ENCODE results near the gene GRM7. TPM values are rescaled to one million over a fixed set of nuclear protein-coding genes. Genes with fewer than 3 reads are reported as not detected.

The GRM7 gene
- total RNA-seq, 6 donors from 2014 or later, result 0.46 to 8.6 TPM; not detected in 4

DNA sequence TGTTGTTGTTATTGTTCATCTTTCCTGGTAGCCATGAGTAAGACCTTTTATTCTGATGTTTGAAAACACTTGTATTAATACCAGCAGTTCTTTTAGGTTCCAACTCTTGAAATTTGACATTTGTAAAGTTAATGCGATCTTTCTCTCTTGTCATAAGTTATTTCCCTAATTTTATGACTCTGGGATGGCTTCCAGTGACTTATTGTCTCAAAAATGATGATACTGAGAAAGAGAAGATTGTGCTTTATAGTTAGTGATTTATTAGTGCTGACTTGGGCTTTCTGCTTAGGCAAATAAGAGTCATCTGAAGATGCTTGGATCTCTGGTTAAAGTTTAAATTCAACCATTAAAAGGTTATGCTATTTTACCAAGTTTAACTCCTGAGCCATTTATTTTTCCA is 715.2 kb downstream of the GRM7 start:
- TF ChIP-seq POLR2A (IDR thresholded peaks at IDR 0.05) (no peak), POLR2AphosphoS5 (IDR thresholded peaks at IDR 0.05) (no peak), EP300 (IDR thresholded peaks at IDR 0.05) (no peak)
- TF ChIP-seq, protein P1, sequence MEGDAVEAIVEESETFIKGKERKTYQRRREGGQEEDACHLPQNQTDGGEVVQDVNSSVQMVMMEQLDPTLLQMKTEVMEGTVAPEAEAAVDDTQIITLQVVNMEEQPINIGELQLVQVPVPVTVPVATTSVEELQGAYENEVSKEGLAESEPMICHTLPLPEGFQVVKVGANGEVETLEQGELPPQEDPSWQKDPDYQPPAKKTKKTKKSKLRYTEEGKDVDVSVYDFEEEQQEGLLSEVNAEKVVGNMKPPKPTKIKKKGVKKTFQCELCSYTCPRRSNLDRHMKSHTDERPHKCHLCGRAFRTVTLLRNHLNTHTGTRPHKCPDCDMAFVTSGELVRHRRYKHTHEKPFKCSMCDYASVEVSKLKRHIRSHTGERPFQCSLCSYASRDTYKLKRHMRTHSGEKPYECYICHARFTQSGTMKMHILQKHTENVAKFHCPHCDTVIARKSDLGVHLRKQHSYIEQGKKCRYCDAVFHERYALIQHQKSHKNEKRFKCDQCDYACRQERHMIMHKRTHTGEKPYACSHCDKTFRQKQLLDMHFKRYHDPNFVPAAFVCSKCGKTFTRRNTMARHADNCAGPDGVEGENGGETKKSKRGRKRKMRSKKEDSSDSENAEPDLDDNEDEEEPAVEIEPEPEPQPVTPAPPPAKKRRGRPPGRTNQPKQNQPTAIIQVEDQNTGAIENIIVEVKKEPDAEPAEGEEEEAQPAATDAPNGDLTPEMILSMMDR (IDR thresholded peaks at IDR 0.05), result no peak
- Histone ChIP-seq H3K27me3 (no peaks in the 10 kb centered on the region), H3K36me3 (no peaks in the 10 kb centered on the region), H3K9me3 (peaks cover 0 to under 1% (median 0%) of the 10 kb centered on the region in 4 donors), H3K27ac (no peak overlapping the region), H3K4me3 (no peak overlapping the region), H3K4me1 (no peaks in the 10 kb centered on the region)
- WGBS, 2 donors, result 76 to 86% methylated on average over 1 of the region's 1 CpG
- DNase-seq (no peak), ATAC-seq (ENCODE audit: low FRiP score in 2 of 2) (no peak)

DNA sequence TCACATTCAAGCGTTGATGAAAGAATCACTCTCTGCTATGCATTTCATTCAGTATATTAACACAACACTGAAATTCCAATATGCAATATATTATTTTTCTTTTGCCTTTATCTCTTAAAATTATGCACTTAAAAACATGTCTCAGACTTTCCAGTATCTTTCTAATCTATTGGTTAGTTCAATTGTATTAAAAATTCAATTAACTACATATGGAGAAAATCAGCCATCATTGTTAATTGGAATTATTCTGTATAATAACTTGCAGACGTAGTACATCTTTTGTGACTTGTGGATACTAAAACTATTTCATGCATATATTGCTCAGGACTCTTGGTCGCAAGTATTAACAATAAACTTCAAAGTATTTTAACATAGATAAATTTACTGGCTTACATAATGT is 715.6 kb downstream of the GRM7 start:
- Histone ChIP-seq H3K27me3 (no peaks in the 10 kb centered on the region), H3K4me3 (no peak overlapping the region), H3K4me1 (no peaks in the 10 kb centered on the region), H3K27ac (no peak overlapping the region), H3K9me3 (no peaks in the 10 kb centered on the region), H3K36me3 (no peaks in the 10 kb centered on the region)
- WGBS, 2 donors, result 93 to 98% methylated on average over 3 of the region's 3 CpGs
- TF ChIP-seq, protein P1 (IDR thresholded peaks at IDR 0.05), result no peak
- TF ChIP-seq POLR2A (IDR thresholded peaks at IDR 0.05) (no peak), EP300 (IDR thresholded peaks at IDR 0.05) (no peak)
- no peak for DNase-seq
- ATAC-seq (ENCODE audit: low FRiP score in 2 of 2), result no peak

DNA sequence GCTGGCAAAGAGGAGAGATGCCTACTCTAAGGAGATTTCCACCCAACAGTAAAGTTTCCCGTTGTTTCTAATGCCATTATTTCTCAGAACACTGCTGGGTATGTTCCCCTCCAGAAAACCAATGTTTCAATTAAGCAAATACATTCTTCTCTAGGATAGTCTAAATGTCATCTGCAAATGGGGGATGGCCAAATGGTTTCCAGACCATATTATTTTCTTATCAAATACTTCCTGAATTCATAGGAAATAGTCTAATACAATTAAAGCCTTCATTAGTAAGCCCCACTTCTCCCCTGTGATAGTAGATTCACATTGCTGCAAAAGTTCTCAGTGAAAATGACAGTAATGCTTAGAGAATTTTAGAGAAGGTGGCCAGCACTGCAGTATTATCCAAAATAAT is 716.6 kb downstream of the GRM7 start:
- Histone ChIP-seq H3K27ac (no peak overlapping the region), H3K27me3 (no peaks in the 10 kb centered on the region), H3K4me3 (no peak overlapping the region), H3K9me3 (no peaks in the 10 kb centered on the region), H3K4me1 (no peaks in the 10 kb centered on the region), H3K36me3 (no peaks in the 10 kb centered on the region)
- DNase-seq, result no peak
- WGBS, 2 donors, result 93 to 96% methylated on average over 1 of the region's 1 CpG
- no peak for ATAC-seq (ENCODE audit: low FRiP score in 2 of 2)
- TF ChIP-seq POLR2A (IDR thresholded peaks at IDR 0.05) (no peak), POLR2AphosphoS5 (IDR thresholded peaks at IDR 0.05) (no peak), EP300 (IDR thresholded peaks at IDR 0.05) (no peak)
- TF ChIP-seq, protein P1 (IDR thresholded peaks at IDR 0.05), result no peak

DNA sequence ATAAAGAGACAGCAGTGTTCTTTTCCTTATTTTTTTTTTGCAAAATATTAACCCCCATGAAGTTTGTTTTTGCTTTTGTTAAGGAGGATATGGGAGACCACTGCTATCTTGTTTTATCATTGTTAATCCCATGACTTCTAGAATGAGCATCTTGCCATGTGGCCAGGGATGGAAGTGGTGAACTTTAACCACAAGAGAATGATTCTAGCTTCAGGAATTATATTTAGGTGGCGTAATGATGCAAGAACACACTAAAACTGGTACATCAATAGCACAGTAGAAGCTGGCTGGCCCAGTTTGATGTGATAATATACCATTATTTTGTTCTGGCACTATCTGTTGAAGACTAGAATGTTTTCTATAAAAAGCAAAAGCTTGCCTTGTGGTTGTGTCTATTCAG is 720.9 kb downstream of the GRM7 start:
- H3K27me3 ChIP-seq, result no peaks in the 10 kb centered on the region
- H3K27ac ChIP-seq, result no peak overlapping the region
- H3K9me3 ChIP-seq, result no peaks in the 10 kb centered on the region
- H3K36me3 ChIP-seq, result no peaks in the 10 kb centered on the region
- H3K4me1 ChIP-seq, result no peaks in the 10 kb centered on the region
- TF ChIP-seq EP300 (IDR thresholded peaks at IDR 0.05) (no peak), POLR2AphosphoS5 (IDR thresholded peaks at IDR 0.05) (no peak), POLR2A (IDR thresholded peaks at IDR 0.05) (no peak)
- TF ChIP-seq, protein P1 (IDR thresholded peaks at IDR 0.05), result no peak
- 86 to 89% methylated on average over 1 of the region's 1 CpG for WGBS, 2 donors
- DNase-seq (no peak), ATAC-seq (ENCODE audit: low FRiP score in 2 of 2) (no peak)
- H3K4me3 ChIP-seq, result no peak overlapping the region

DNA sequence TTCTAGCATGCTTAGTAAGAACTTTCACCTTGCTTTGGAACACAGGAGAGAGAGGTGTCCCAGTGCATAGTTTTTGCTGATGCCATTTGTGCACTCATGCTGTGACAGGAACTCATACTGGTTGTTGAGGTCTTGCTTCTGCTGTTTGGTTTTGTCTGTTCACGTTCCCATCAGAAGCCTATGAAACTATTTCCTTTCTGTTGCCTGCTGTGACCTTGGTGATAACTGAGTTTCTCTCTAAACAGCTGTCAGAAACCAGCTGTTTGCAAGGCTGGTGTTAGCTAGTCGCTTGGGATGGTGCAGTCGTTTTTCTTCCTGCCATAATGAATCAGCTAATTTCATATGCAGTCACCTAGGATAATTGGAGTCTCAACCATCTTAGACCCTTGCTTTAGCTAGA is 724.1 kb downstream of the GRM7 start:
- DNase-seq (no peak), ATAC-seq (ENCODE audit: low FRiP score in 2 of 2) (no peak)
- H3K4me1 ChIP-seq, result no peaks in the 10 kb centered on the region
- no peak overlapping the region for H3K4me3 ChIP-seq
- H3K27me3 ChIP-seq, result no peaks in the 10 kb centered on the region
- WGBS, 2 donors, result 30 to 37% methylated on average over 3 of the region's 3 CpGs
- no peaks in the 10 kb centered on the region for H3K9me3 ChIP-seq
- no peak overlapping the region for H3K27ac ChIP-seq
- no peaks in the 10 kb centered on the region for H3K36me3 ChIP-seq
- no peak for TF ChIP-seq EP300 (IDR thresholded peaks at IDR 0.05)
- TF ChIP-seq POLR2A (IDR thresholded peaks at IDR 0.05), result no peak
- no peak for TF ChIP-seq POLR2AphosphoS5 (IDR thresholded peaks at IDR 0.05)
- TF ChIP-seq, protein P1 (IDR thresholded peaks at IDR 0.05), result no peak
